B cell (primary cell): ENCODE results near the gene L3MBTL1. TPM values are rescaled to one million over a fixed set of nuclear protein-coding genes. Genes with fewer than 3 reads are reported as not detected.

Source experiments
- ATAC-seq: fragments of 200-7000 bp; cut with Tn5 transposase; one replicate; pipeline ENCODE4 v1.10.0; 2021; ENCODE audit warnings: low read depth, mild to moderate bottlenecking, moderate number of reproducible peaks, moderate library complexity
- CTCF ChIA-PET: fragments of 350-600 bp; sonication (Branson Sonifier 250); formaldehyde crosslinking; loops from one replicate; lab custom pipeline; 2021; ENCODE audit warnings: antibody characterized with exemption, inconsistent platforms; lab: Charles Lee
- POLR2A ChIA-PET: fragments of 350-600 bp; sonication (Branson Sonifier 250); formaldehyde crosslinking; loops from one replicate; lab custom pipeline; 2021; ENCODE audit warnings: antibody characterized with exemption; lab: Charles Lee
- DNase-seq: peaks from one replicate; pipeline ENCODE4 v3.0.0; 2013
- H2AFZ ChIP-seq: 2 replicates; pipeline ENCODE4 v1.6.1; 2012; ENCODE audit warnings: mild to moderate bottlenecking, low read depth, low read length; ENCODE audit not compliant: insufficient read depth, poor library complexity, severe bottlenecking
- H3K27ac ChIP-seq, 2 donors: 1 replicate in 1 of 2; 2 replicates in 1 of 2; pipeline ENCODE4 v1.5.1; 2012 to 2013; ENCODE audit warnings: low read length in 2 of 2, mild to moderate bottlenecking in 2 of 2, moderate library complexity in 1 of 2
- H3K27me3 ChIP-seq, 4 experiments: fragments of 200-600 bp in 1 of 4; sonication (generic) in 1 of 4; replicated peaks in 1 of 4; 1 replicate in 2 of 4; 2 replicates in 2 of 4; pipeline versions ENCODE4 v1.6.1 to v1.7.0; 2013 to 2016; ENCODE audit warnings: low read length in 3 of 4, mild to moderate bottlenecking in 2 of 4, mixed read lengths in 1 of 4, moderate library complexity in 1 of 4; ENCODE audit not compliant: insufficient read depth in 4 of 4, control insufficient read depth in 3 of 4; ENCODE audit errors: control extremely low read depth in 1 of 4
- H3K36me3 ChIP-seq, 2 experiments: replicated peaks in 1 of 2; 1 replicate in 1 of 2; 2 replicates in 1 of 2; pipeline versions ENCODE4 v1.6.1 to v1.7.1; 2013; ENCODE audit warnings: low read length in 1 of 2; ENCODE audit not compliant: insufficient read depth in 2 of 2, control insufficient read depth in 1 of 2; ENCODE audit errors: control extremely low read depth in 1 of 2, extremely low read depth in 1 of 2
- H3K4me1 ChIP-seq, 2 donors: fragments of 200-600 bp in 1 of 2; sonication (generic) in 1 of 2; 1 replicate in 1 of 2; 2 replicates in 1 of 2; pipeline versions ENCODE4 v1.5.1 to v1.6.1; 2013 to 2017; ENCODE audit warnings: low read length in 2 of 2; ENCODE audit not compliant: control insufficient read depth in 2 of 2, insufficient read depth in 2 of 2
- H3K4me2 ChIP-seq: replicated peaks from 2 replicates; pipeline ENCODE3; 2012; ENCODE audit warnings: mild to moderate bottlenecking, low read depth, low read length; ENCODE audit not compliant: poor library complexity, severe bottlenecking
- H3K4me3 ChIP-seq, 5 experiments: fragments of 200-600 bp in 1 of 5; sonication (generic) in 1 of 5; 1 replicate in 3 of 5; 2 replicates in 2 of 5; pipeline versions ENCODE4 v1.5.1 to v1.7.0; 2011 to 2016; ENCODE audit warnings: low read length in 4 of 5, mild to moderate bottlenecking in 4 of 5, low read depth in 2 of 5, control low read depth in 1 of 5, moderate library complexity in 1 of 5; ENCODE audit not compliant: insufficient read depth in 1 of 5; ENCODE audit errors: control extremely low read depth in 1 of 5, extremely low read depth in 1 of 5
- H3K79me2 ChIP-seq: fragments of 200-600 bp; sonication (generic); one replicate; pipeline ENCODE4 v1.6.0; 2016; ENCODE audit warnings: low read length; ENCODE audit not compliant: control insufficient read depth, insufficient read depth
- H3K9ac ChIP-seq: fragments of 200-600 bp; sonication (generic); 2 replicates; pipeline ENCODE4 v1.6.1; 2017; ENCODE audit warnings: mild to moderate bottlenecking, low read length, moderate library complexity
- H3K9me3 ChIP-seq, 3 donors: one replicate each; pipeline versions ENCODE4 v1.6.1 to v1.7.1; 2013; ENCODE audit warnings: low read length in 2 of 3; ENCODE audit not compliant: control insufficient read depth in 2 of 3, insufficient read depth in 1 of 3; ENCODE audit errors: control extremely low read depth in 1 of 3
- H4K20me1 ChIP-seq: 2 replicates; pipeline ENCODE4 v1.6.0; 2012; ENCODE audit warnings: mild to moderate bottlenecking, low read length; ENCODE audit not compliant: insufficient read depth, control insufficient read depth, poor library complexity, severe bottlenecking
- H3K27ac Mint-ChIP-seq: one replicate; pipeline ENCODE4 v1.8.0; 2021; ENCODE audit warnings: mixed read lengths
- H3K27me3 Mint-ChIP-seq: one replicate; pipeline ENCODE4 v1.8.0; 2021; ENCODE audit warnings: mixed read lengths
- H3K4me1 Mint-ChIP-seq: one replicate; pipeline ENCODE4 v1.8.0; 2021; ENCODE audit warnings: mixed read lengths
- H3K4me3 Mint-ChIP-seq: one replicate; pipeline ENCODE4 v1.8.0; 2021; ENCODE audit warnings: mixed read lengths
- H3K9me3 Mint-ChIP-seq: one replicate; pipeline ENCODE4 v1.8.0; 2022; ENCODE audit warnings: mixed read lengths; ENCODE audit not compliant: insufficient read depth
- CTCF ChIP-seq: fragments of 200-600 bp; IDR thresholded peaks from one replicate; pipeline ENCODE4 v1.8.0; 2022; ENCODE audit warnings: antibody characterized with exemption, mild to moderate bottlenecking
- EZH2 ChIP-seq: IDR thresholded peaks from 2 replicates; pipeline ENCODE4 v1.6.1; 2012; ENCODE audit warnings: borderline replicate concordance, low read depth, mild to moderate bottlenecking, moderate library complexity, low read length; ENCODE audit not compliant: insufficient read depth, poor library complexity, severe bottlenecking
- WGBS: methylation state at CpG from one replicate; pipeline ENCODE4 v1.1.5; 2013; ENCODE audit warnings: missing lambda C conversion rate; ENCODE audit not compliant: insufficient coverage; 5-methylcytosine and 5-hydroxymethylcytosine counted together
- intact Hi-C: fragments of 100-400 bp; cut with micrococcal nuclease; formaldehyde crosslinking; loops from one replicate; pipeline ENCODE4 v1.10.0; 2022
- polyA plus RNA-seq: library from polyadenylated mRNA; depleted of rRNA; stranded (reverse); fragments of >200 nt; gene quantifications from 2 replicates; pipeline ENCODE4 v1.2.3, GENCODE V29; 2012
- total RNA-seq, 2 donors: library from RNA; stranded (reverse); fragments of 120-200 nt in 1 of 2; gene quantifications; 1 replicate in 1 of 2; 2 replicates in 1 of 2; pipeline versions ENCODE4 v1.2.3 to v1.2.4, GENCODE V29; 2013 to 2022

Gene L3MBTL1
- total and polyA plus RNA-seq, 2 donors (not counting 1 experiment from before 2014, with no cell fraction given) = 15.6 to 31.4 TPM

- ATAC-seq = no peak
- Mint-ChIP-seq H3K27me3 (no peaks in the 10 kb centered on the region), H3K4me3 (no peak overlapping the region), H3K9me3 (no peaks in the 10 kb centered on the region), H3K27ac (no peak overlapping the region), H3K4me1 (no peaks in the 10 kb centered on the region)
- H3K4me2 ChIP-seq = no peak overlapping the region
- no peaks in the 10 kb centered on the region for H4K20me1 ChIP-seq
- H3K9me3 ChIP-seq = no peaks in the 10 kb centered on the region
- ChIA-PET CTCF (interaction anchor here (4.6 kb wide), 1 partner anchor 10 kb away, joined by 26 read pairs; no protein-coding TSS in a partner anchor), POLR2A (no interaction called here)
- no peaks in the 10 kb centered on the region for H3K36me3 ChIP-seq
- no peak for TF ChIP-seq CTCF
- TF ChIP-seq EZH2 = no peak
- 68% methylated on average over 4 of the region's 5 CpGs for WGBS
- no peak overlapping the region for H3K4me3 ChIP-seq
- no peak overlapping the region for H3K9ac ChIP-seq
- no peaks in the 10 kb centered on the region for H3K27me3 ChIP-seq
- H3K79me2 ChIP-seq = no peaks in the 10 kb centered on the region
- DNase-seq = no peak
- intact Hi-C loops = no loop called here
- H3K27ac ChIP-seq = no peak overlapping the region
- H3K4me1 ChIP-seq = no peaks in the 10 kb centered on the region
- H2AFZ ChIP-seq = no peak overlapping the region
Measured at GRCh38 chr20:43548273-43548880, 40.9 kb downstream of the L3MBTL1 start.

- H3K27ac ChIP-seq = no peak overlapping the region
- Mint-ChIP-seq H3K27ac (no peak overlapping the region), H3K4me1 (no peaks in the 10 kb centered on the region), H3K4me3 (no peak overlapping the region), H3K9me3 (no peaks in the 10 kb centered on the region), H3K27me3 (no peaks in the 10 kb centered on the region)
- H4K20me1 ChIP-seq = no peaks in the 10 kb centered on the region
- H3K36me3 ChIP-seq = no peaks in the 10 kb centered on the region
- no peaks in the 10 kb centered on the region for H3K4me1 ChIP-seq
- no peaks in the 10 kb centered on the region for H3K9me3 ChIP-seq
- no peaks in the 10 kb centered on the region for H3K79me2 ChIP-seq
- no peak for TF ChIP-seq CTCF
- no peak for TF ChIP-seq EZH2
- no peak overlapping the region for H3K4me3 ChIP-seq
- DNase-seq (no peak), ATAC-seq (no peak)
- no peak overlapping the region for H3K4me2 ChIP-seq
- POLR2A ChIA-PET = no interaction called here
- CTCF ChIA-PET = interaction anchor here (0.7 to 4.6 kb wide), 3 partner anchors 11 to 528 kb away, joined by 3 to 26 read pairs (median 7); no protein-coding TSS in a partner anchor
- H3K27me3 ChIP-seq = no peaks in the 10 kb centered on the region
- WGBS = 90% methylated on average over 2 of the region's 4 CpGs
- no peak overlapping the region for H3K9ac ChIP-seq
- H2AFZ ChIP-seq = no peak overlapping the region
- intact Hi-C loops = no loop called here
Measured at GRCh38 chr20:43549416-43550065, 42.0 kb downstream of the L3MBTL1 start.
